K562 (cell line): Measurements from ENCODE around the gene KIF3B. TPM values are rescaled to one million over a fixed set of nuclear protein-coding genes. Genes with fewer than 3 reads are reported as not detected.
A peak's percentile ranks its signal among the peaks of the same experiment; 100 is the strongest.

Source experiments
- CTBP1 ChIP-seq: fragments of 450-650 bp; IDR thresholded peaks from 2 replicates; pipeline ENCODE4 v1.6.1; 2016; ENCODE audit warnings: borderline replicate concordance
- DPF2 ChIP-seq: fragments of 450-650 bp; IDR thresholded peaks from 2 replicates; pipeline ENCODE4 v1.6.1; 2016
- MLX ChIP-seq, 2 experiments: fragments of 450-650 bp in 1 of 2; sonication (generic) in 1 of 2; formaldehyde crosslinking; conservative IDR thresholded peaks; 2 replicates each; pipeline versions ENCODE4 v1.4.0 to v1.8.1; 2020 to 2022; ENCODE audit warnings: mild to moderate bottlenecking in 1 of 2, missing genetic modification reagents in 1 of 2
- NCOA2 ChIP-seq, 2 experiments: fragments of 450-650 bp; IDR thresholded peaks; 2 replicates each; pipeline ENCODE4 v1.6.1; 2018; ENCODE audit warnings: mild to moderate bottlenecking in 2 of 2, moderate library complexity in 1 of 2; ENCODE audit not compliant: partially characterized antibody in 2 of 2
- NFE2 ChIP-seq: IDR thresholded peaks from 2 replicates; pipeline ENCODE4 v1.6.1; 2014; ENCODE audit warnings: antibody characterized with exemption, low read depth
- OTX1 ChIP-seq: fragments of 450-650 bp; formaldehyde crosslinking; IDR thresholded peaks from 2 replicates; pipeline ENCODE4 v1.4.0; 2022; ENCODE audit warnings: mild to moderate bottlenecking
- PATZ1 ChIP-seq: fragments of 250-450 bp; sonication (Bioruptor Pico); IDR thresholded peaks from 2 replicates; pipeline ENCODE4 v1.5.0; 2020; ENCODE audit warnings: mild to moderate bottlenecking, borderline replicate concordance
- RCOR1 ChIP-seq, 2 experiments: IDR thresholded peaks; 2 replicates each; pipeline ENCODE4 v1.6.1; 2012; ENCODE audit warnings: low read depth in 2 of 2, low read length in 2 of 2, borderline replicate concordance in 1 of 2, improper control_type of control experiment in 1 of 2
- RFX1 ChIP-seq: fragments of 450-650 bp; IDR thresholded peaks from 2 replicates; pipeline ENCODE4 v1.6.1; 2016; ENCODE audit warnings: mild to moderate bottlenecking, moderate library complexity
- TEAD2 ChIP-seq: fragments of 450-650 bp; IDR thresholded peaks from 2 replicates; pipeline ENCODE4 v1.6.1; 2016; ENCODE audit warnings: missing genetic modification characterization, control low read depth, missing compliant biosample characterization
- TFAP4 ChIP-seq: sonication (generic); formaldehyde crosslinking; IDR thresholded peaks from 2 replicates; pipeline ENCODE4 v1.8.0; 2022; ENCODE audit warnings: missing genetic modification reagents, mild to moderate bottlenecking, moderate library complexity, borderline replicate concordance
- TRIM24 ChIP-seq, 2 experiments: fragments of 450-650 bp; IDR thresholded peaks; 2 replicates each; pipeline ENCODE4 v1.6.1; 2016
- ZBTB40 ChIP-seq, 2 experiments: fragments of 450-650 bp in 1 of 2; sonication (generic) in 1 of 2; formaldehyde crosslinking in 1 of 2; IDR thresholded peaks; 2 replicates each; pipeline versions ENCODE4 v1.7.1 to v1.9.0; 2016 to 2022; ENCODE audit warnings: inconsistent platforms in 1 of 2, mild to moderate bottlenecking in 1 of 2, missing genetic modification reagents in 1 of 2
- polyA plus RNA-seq, 8 experiments: library from polyadenylated mRNA; depleted of rRNA in 4 of 8; stranded (reverse) in 5 of 8; unstranded in 3 of 8; fragments of >200 nt; fragmentation: Nextera tagmentation in 2 of 8; fragmentation: Illumina TruSeq in 1 of 8; extraction: Ambion mirVana in 2 of 8; extraction: Trizol in 1 of 8; gene quantifications; 2 replicates each; pipeline versions ENCODE4 v1.2.1 to v1.2.3, GENCODE V29; 2011 to 2014; ENCODE audit warnings: inconsistent platforms in 1 of 8, missing spikeins in 1 of 8
- total RNA-seq, 7 experiments: library from RNA; depleted of rRNA in 6 of 7; stranded (reverse); fragments of >200 nt in 6 of 7; fragmentation: Illumina TruSeq in 2 of 7; extraction: Trizol in 2 of 7; gene quantifications; 2 replicates each; pipeline versions ENCODE4 v1.2.1 to v1.2.3, GENCODE V29; 2011 to 2021; ENCODE audit warnings: low replicate concordance in 1 of 7

KIF3B gene
- total and polyA plus RNA-seq, 9 of the 15 experiments (the other 6 are each of a cell fraction or from before 2014, with no cell fraction given) = 2.9 to 12.3 (median 8.6) TPM

- TF ChIP-seq ZBTB40 (IDR thresholded peaks at IDR 0.05) (peak; percentile 100), ZBTB40 (CRISPR knock-in tag; IDR thresholded peaks at IDR 0.05) (peak; percentile 99), TRIM24 (IDR thresholded peaks at IDR 0.05) (no peak), RCOR1 (IDR thresholded peaks at IDR 0.05; ENCODE audit: borderline replicate concordance in 1 of 2, low read depth in 2 of 2, low read length in 2 of 2) (peak in 1 of 2 experiments; percentile 65; a peak in 2 of 4 replicates), PATZ1 (CRISPR knock-in tag) (peak; percentile 53; the same call in 1 of the 2 replicates), NFE2 (no peak), DPF2 (0 out of 2 replicates have a peak, but pooled peaks have one; percentile 6), NCOA2 (IDR thresholded peaks at IDR 0.05; ENCODE audit: partially characterized antibody in 2 of 2) (no peak), MLX (CRISPR knock-in tag; conservative IDR thresholded peaks at IDR 0.05) (no peak), OTX1 (CRISPR knock-in tag) (no peak), CTBP1 (peak; percentile 80; the same call in 1 of the 2 replicates), TEAD2 (tag) (no peak), TFAP4 (CRISPR knock-in tag) (peak; percentile 62; the same call in 1 of the 2 replicates), RFX1 (peak; percentile 98)
Observed at GRCh38 chr20:32277361-32278198, at the start of gene KIF3B (continued).
